HEK293T (cell line): Measurements from ENCODE around the gene ACSL3.

Experiments used
- FOXA1 ChIP-seq: fragments of 450-650 bp; IDR thresholded peaks from 2 replicates; pipeline ENCODE4 v1.6.1; 2016; ENCODE audit warnings: mild to moderate bottlenecking
- SP1 ChIP-seq: fragments of 450-650 bp; IDR thresholded peaks from 2 replicates; pipeline ENCODE4 v1.6.1; 2017

GRCh38 chr2:222844323-222844722, 16.5 kb upstream of the ACSL3 start:
- TF ChIP-seq FOXA1, result no peak
- no peak for TF ChIP-seq SP1
